Stimulated activated CD8-positive, alpha-beta memory T cell treated with anti-CD3 and anti-CD28 coated beads, Interleukin-15, amount 100 ng/mL, for 24 hours (primary cell): ENCODE results near the gene MFRP.

ENCODE experiments used
- DNase-seq: peaks from one replicate; pipeline ENCODE4 v3.0.0-alpha.2; 2020; ENCODE audit warnings: low read depth

Gene MFRP

GRCh38 chr11:119337581-119338317 lies 8.8 kb downstream of the MFRP start:
- DNase-seq, result no peak

GRCh38 chr11:119336744-119337469 lies 9.6 kb downstream of the MFRP start:
- no peak for DNase-seq

- DNase-seq, result no peak
Measured at GRCh38 chr11:119335655-119336543, 10.6 kb downstream of the MFRP start.

- DNase-seq, result no peak
Measured at GRCh38 chr11:119335091-119335654, 11.3 kb downstream of the MFRP start.

- peak; percentile 71 for DNase-seq
Measured at GRCh38 chr11:119334174-119334930, 12.2 kb downstream of the MFRP start, which contains the start of gene RNF26. Gene RNF26, plus strand, starts transcription at chr11:119334527. Its CDS starts 596 bp downstream, at chr11:119335123.

GRCh38 chr11:119332111-119332765 lies 14.3 kb downstream of the MFRP start:
- DNase-seq, result no peak

- DNase-seq, result no peak
Measured at GRCh38 chr11:119330237-119330636, 16.3 kb downstream of the MFRP start.

GRCh38 chr11:119329320-119329719 lies 17.2 kb downstream of the MFRP start:
- DNase-seq, result no peak

GRCh38 chr11:119324189-119324588 lies 22.3 kb downstream of the MFRP start:
- DNase-seq, result no peak

- DNase-seq, result peak; percentile 64
Measured at GRCh38 chr11:119323532-119324033, 22.9 kb downstream of the MFRP start.

GRCh38 chr11:119322921-119323531 lies 23.5 kb downstream of the MFRP start:
- no peak for DNase-seq

GRCh38 chr11:119322360-119322739 lies 24.2 kb downstream of the MFRP start:
- DNase-seq, result no peak

- DNase-seq, result no peak
Measured at GRCh38 chr11:119320776-119321524, 25.6 kb downstream of the MFRP start.

GRCh38 chr11:119320240-119320775 lies 26.2 kb downstream of the MFRP start:
- no peak for DNase-seq

- no peak for DNase-seq
Measured at GRCh38 chr11:119319700-119320239, 26.7 kb downstream of the MFRP start.

- no peak for DNase-seq
Measured at GRCh38 chr11:119319136-119319699, 27.3 kb downstream of the MFRP start.

GRCh38 chr11:119318240-119319135 lies 28.0 kb downstream of the MFRP start:
- no peak for DNase-seq
